Dedifferentiated amniotic fluid mesenchymal stem cell (primary cell): Measurements from ENCODE around the gene EXOC3.
"Not testable (repeated sequence)": the region's sequence is repeated elsewhere in the genome, so short reads cannot be mapped to it uniquely, and the experiment has no call there.

ENCODE experiments used
- DNase-seq: peaks from one replicate; pipeline ENCODE4 v3.0.0-alpha.2; 2016; ENCODE audit errors: extremely low spot score

The EXOC3 gene

DNA sequence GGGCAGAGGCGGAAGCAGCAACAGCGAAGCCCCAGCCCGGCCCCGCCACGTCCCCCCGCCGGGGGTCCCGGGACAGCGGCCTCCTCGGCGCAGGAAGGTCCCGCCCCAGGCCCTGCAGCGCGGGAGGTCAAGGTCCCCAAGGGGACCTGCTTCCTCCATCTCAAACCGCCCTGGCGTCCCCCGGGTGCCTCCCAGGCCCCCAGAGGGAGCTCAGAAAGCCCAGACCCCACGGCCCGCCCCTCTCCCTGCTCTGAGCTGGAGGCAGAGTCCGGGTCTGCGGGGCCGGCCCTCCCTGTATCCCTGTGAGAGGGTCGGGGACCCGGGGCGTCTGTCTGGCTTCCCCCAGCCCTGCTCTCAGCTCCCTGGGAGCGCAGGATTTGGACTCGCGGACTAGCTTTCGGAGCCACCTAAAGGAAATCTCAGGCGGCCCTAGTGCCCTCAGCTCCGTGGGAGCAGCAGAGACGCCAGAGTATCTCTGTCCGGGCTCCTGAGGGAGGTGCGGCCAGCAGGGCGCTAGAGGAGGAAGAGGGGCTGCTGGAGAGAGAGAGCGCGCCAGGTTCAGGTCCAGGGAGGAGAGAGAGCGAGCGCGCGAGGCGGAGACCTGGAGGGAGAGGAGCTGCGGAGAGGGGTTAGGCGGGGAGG lies 30.7 kb downstream of the EXOC3 start:
- DNase-seq = peak; percentile 14

DNA sequence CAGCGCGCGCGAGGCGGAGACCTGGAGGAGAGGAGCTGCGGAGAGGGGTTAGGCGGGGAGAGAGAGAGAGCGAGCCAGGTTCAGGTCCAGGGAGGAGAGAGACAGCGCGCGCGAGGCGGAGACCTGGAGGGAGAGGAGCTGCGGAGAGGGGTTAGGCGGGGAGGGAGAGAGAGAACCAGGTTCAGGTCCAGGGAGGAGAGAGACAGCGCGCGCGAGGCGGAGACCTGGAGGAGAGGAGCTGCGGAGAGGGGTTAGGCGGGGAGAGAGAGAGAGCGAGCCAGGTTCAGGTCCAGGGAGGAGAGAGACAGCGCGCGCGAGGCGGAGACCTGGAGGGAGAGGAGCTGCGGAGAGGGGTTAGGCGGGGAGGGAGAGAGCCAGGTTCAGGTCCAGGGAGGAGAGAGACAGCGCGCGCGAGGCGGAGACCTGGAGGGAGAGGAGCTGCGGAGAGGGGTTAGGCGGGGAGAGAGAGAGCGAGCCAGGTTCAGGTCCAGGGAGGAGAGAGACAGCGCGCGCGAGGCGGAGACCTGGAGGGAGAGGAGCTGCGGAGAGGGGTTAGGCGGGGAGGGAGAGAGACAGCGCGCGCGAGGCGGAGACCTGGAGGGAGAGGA lies 31.4 kb downstream of the EXOC3 start:
- DNase-seq = not testable (repeated sequence)

DNA sequence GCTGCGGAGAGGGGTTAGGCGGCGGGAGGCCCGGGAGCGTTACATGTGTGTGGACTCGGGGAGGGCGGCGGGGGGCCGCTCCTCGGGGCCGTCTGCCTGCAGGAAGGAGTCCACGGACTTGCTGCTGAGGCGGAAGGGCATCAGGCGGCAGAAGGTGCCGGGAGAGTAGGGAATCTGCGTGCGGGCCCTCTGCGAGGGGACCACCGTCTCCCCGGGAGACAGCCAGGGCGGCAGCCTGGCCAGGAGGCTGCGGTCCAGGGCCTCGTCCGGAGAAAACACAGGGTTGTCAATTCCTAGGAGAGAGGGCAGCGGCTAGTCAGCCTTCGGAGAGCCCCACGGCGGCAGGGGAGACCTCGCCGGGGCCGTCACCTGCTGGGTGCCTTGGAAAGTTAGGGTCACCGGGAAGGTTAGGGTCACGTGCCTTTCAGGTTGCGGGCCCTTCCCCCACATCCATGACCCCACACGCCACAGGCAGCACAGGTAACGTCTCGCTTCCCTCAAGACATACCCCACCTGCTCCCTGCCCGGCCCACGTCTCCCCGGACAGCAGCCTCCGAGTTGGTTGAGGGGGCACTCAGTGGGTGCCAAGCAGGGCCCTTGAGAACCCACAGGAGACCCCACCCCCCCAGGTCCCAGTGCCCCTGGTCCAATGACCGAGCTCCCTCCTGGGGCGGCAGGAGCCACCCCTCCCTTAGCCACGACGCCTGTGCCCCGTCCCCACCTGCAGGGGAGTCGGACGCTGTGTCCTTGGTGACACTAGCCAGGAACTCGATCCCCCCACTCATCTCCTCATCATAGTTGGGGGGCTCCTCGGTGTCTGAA lies 32.1 kb downstream of the EXOC3 start:
- DNase-seq = no peak

DNA sequence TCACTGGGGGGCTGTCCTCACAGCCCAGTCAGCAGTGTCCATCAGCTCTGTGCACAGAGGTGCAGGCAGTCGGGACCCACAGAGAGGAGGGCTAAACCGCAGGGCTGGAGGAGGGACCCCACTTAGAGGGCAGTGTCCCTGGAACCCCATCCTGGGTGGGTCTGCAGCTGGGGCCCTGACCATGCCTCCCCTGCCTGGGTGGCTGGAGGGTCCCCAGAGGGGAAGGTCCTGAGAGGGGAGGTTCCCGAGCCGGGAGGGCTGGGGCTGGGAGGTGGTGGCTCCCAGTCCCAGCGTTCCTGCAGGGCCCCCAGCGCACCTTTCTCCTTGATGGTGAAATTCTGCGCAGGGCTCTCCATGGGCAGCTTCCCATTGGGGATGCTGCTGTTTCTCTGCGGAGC lies 32.7 kb downstream of the EXOC3 start:
- DNase-seq = no peak

DNA sequence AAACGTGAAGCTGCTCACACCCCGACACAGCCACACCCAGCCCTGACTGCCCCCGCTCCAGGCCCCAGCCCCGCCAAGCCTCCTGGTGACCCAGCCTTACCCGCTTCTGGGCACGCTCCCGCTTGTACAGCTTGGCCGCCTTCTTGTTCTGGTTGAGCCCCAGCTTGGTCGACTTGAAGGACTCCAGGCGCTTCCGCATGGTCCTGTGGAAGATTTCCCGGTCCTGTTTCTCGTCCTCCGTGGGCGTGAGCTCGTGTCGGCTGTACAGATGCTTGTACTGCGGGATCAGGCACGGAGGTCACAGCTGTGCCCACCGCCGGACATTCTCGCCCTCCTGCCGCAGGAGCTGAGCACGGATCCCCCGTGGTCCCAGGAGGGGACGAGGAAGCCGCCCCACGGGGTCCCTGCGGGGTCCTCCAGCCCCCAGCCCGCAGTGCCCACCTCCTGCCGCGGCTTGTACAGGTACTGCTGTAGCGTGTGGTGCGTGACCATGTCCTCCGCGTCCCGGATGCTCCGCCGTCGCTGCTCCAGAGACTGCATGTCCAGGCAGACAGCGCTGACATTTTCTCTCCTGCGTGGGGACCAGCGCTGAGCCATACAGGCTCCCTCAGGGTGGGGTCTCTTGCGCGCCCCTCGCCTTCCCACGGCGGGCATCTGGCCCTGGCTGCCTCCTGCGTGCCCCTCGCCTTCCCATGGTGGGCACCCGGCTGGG lies 33.3 kb downstream of the EXOC3 start:
- DNase-seq = no peak

DNA sequence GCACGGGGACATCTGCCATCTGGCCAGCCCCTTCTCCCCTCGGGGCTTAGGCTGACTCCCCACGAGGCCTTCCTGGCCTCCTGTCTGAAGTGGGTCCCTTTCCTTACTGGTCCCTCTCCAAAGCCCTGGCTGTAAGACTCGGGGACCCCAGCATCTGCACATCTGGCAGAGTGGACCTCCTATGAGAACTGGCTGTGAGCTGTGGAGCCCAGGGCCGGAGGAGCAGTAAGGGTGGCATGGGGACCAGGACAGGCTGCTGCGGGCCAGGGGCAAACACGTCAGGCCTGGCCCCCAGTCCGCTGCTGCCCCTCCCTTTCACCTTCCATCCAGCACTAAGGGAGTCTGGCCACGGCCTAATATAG lies 33.8 kb downstream of the EXOC3 start:
- no peak for DNase-seq

DNA sequence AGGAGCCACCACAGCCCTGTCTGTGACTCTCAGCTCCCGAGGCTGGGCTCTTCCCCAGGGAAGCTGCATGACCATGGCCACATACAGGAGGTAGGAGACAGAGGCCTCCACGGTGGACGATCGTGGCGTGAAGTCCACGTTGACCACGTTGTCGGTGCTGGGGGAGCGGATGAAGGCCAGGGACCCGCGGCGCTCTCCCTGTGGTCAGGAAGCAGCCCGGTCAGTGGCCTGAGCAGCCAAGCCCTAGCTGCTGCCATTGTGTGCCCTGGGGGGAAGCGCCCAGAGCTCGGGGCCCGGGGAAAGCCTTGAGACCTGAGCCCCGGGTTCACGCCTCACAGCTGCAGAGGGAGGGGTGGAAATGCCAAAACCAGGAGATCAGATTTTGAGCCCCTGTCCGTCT lies 34.3 kb downstream of the EXOC3 start:
- DNase-seq = no peak

DNA sequence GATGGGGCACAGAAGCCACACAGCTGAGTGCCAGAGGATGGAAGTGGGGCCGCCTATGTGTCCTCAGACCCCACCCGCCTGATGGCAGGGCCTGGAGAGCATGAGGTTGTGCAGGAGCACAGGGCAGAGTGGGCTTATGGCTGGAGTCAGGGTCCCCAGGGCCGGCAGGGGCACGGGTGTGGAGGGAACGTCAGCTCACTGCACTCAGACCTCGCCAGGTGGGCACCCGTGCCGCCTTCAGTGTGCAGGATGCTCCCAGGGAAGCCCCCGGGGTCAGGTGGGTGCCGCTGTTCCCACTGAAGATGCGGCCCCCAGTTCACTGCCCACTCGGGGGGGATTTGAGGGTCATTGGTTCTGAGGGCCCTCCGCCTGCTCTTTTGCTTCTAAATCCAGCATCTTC lies 34.9 kb downstream of the EXOC3 start:
- no peak for DNase-seq

DNA sequence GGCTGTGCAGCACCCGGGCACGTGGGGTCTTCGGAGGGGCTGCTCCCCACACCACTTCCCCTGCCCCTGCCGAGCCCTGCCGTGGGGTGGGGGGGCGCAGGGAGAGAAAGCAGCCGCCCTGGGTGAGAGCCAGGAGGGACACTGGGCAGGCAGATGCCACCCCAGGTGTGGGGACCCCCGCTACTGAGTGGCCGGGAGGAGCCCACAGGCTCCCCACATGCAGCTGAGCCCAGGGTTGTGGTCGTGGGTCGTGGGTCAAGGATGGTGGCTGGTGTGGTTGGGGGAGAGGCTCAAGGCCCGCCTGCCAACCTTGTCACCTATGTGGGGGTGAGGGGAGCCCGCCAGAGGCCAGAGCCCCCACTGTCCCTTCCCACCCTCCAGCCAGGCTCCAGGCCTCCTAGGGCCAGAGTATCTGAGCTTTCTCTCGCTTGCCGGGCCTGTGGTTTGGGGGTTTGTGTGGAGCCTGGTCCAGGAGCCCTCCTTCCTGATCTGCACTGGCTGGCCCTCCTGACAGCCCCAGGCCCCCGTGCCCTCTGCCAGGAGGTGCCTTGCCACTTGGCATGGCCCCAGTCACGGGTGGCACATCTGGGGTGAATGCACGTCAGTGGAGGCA lies 35.5 kb downstream of the EXOC3 start:
- no peak for DNase-seq

DNA sequence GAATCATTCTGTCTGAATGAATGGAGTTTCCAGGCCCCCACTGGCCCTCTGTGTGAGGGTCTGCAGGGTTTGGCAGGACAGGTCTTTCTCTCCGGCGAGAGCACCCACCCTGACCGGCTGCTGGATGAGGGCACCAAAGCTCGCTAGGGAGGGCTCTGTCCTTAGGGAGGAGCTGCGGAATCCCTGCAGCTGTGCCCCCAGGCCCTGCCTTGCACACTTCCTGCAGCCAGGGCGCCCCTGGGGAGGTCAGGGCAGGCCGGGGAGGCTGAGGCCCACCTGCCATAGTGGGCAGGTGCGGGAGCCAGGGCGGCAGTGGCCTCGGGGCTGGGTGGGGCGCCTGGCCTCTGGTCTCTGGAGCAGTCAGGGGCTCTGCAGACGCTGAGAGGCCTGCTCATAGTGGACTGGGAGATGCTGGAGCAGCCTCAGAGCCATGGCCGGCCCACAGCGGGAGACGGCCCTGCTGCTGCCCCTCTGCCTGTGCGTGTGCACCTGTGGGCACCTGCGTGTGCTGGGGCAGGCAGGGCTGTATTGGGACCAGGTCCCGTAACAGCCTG lies 36.1 kb downstream of the EXOC3 start:
- DNase-seq = no peak

DNA sequence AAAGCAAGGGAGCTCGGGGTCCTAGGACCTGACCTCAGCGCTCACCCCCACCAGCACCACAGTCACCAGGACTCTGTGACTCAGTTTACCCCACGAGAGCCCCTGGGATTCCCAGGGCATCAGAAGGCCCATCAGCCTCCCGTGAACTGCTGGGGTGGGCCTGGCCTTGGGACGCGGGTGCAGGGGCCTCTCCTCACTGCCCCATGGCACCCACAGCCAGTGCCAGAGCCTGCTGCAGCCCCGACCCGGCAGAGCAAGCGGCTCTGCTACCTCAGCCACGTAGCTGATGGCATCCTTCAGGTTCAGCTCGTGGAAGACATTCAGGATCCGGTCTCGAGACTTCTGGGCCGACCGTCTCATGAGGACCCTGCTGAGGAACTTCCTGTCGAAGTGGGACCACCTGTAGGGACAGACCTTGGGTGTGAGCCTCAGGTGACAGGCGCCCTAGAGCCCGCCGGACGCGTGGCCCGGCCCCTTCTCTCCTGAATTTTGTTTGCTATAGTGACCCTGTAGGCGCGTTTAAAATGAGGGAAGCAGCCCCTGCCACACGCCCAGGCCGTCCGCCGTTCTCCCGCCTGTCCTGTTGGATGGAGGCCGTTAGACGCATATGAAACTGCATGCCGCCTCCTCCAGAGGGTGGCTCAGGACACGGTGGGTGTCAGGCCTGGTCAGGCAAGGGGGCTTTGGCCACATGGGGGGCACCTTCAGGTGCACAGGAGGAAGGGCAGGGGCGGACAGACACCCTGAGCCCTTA lies 36.8 kb downstream of the EXOC3 start:
- DNase-seq = no peak

DNA sequence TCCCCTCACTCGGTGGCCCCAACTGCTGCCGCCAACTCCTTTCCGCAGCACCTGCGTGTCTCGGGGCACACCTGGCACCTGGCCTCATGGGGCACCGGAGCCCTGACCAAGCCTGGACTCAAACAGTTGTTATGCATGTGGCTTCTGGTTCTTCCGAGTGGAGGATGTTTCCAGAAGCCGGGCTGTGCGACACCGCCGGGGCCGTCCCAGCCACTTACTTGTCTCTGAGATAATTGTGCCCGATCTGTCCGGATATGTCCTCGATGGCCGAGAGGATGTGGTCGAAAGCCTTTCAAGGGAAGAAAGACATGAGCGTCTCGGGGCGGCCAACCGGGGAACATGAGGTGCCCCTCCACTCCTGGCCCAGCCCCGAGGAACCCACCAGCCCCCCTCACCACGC lies 38.4 kb downstream of the EXOC3 start:
- DNase-seq = no peak

DNA sequence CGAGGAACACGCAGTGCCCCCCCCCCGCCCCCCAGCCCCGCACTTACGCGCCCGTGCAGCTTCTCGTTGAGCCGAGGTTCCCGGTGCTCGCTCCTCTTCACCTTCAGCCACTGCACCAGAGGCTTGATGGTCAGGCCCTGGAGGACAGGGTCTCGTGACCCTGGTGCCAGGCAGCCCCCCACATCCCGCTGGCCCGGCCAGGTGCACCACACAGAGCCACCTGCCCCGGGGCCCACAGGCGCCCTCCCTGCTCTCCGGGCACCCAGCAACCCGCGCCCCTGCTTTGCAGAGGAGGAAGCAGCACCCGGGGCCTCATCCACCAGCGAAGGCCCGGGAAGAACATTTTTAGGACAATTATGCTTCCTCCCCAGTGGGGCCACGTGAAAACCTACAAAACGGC lies 39.0 kb downstream of the EXOC3 start:
- DNase-seq = no peak

DNA sequence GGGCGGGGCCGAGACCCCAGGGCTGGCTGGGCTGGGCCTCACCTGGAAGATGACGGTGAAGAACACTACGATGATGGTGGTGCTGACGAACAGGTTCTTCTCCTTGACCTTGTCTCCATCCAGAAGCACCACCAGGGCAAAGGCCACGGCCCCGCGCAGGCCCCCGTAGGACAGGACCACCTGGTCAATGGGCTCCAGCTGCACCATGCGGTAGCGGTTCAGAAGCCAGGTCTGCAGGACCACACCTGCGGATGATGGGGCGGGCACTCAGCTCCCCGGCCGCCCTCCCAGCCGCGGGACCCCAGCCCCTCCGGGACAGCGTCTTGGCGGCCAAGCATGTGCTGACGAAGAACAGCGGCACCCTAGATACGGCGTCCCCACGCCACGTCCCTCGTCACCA lies 39.5 kb downstream of the EXOC3 start:
- no peak for DNase-seq

DNA sequence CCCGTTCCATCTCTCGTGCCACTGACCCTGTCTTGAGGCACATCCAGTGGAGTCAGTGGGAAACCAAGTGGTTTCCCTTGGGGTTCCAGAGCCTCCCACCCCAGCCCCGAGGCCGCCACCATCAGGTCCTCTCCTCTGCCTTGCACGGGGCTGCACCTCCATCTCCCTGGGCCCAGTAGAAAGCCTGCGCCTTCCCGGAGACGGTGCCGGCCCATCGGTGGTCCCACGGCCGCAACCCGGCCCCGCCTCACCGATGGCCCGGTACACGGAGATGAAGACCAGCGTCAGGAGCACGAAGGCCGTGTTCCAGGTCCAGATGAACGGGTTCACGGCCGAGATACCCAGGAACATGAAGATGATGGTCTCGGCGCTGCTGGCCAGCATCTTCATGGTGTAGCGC lies 40.0 kb downstream of the EXOC3 start:
- DNase-seq = no peak

DNA sequence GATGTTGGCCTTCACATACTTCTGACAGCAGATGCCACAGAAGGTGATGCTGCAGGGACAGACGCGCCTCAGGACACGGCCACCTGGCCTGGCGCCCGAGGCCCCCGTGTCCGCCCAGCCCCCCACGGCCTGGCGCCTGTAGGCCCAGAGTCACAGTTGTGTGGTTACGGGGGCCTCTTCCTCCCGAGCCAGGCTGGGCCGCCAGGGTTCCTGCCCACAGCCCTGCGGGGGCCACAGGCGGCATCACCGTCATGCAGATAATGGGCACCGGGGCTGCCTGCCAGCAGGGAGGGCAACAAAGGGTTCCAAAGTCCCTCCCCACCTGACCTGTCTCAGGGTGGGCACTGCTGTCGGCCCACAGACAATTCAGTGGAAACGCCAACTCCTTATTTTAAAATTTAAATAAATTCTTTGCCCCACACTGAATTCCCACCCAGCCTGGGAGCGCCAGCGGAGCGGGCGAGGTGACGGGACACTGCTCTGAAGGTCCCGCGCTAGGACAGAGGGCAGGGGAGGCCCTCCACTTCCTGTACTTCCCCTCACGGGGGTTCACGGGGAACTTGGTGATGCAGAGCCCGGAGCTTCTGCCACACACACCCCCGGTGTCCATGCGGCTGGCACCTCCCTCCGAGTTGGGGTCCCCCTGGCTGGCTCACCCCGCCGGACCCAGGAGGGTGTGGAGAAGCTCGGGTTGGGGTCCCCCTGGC lies 40.6 kb downstream of the EXOC3 start:
- DNase-seq = no peak

DNA sequence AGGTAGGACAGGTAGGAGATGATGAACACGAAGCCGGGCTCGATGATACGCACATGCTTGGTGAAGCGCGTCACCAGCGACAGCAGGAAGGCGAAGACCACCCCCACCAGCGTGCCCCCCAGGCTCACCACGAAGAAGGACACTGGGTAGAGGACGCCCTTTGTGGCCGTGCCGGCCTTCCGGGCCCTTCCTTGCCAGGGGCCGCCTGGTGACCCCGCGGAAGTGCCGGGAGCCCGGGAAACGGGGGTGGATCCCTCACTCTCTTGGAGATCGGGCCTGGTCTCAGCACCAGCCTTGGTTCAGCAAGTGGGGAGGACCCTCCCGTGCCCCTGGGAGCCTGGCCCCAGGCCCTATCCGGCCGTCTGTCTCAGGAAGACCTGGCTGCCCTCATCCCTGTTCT lies 41.6 kb downstream of the EXOC3 start:
- no peak for DNase-seq

DNA sequence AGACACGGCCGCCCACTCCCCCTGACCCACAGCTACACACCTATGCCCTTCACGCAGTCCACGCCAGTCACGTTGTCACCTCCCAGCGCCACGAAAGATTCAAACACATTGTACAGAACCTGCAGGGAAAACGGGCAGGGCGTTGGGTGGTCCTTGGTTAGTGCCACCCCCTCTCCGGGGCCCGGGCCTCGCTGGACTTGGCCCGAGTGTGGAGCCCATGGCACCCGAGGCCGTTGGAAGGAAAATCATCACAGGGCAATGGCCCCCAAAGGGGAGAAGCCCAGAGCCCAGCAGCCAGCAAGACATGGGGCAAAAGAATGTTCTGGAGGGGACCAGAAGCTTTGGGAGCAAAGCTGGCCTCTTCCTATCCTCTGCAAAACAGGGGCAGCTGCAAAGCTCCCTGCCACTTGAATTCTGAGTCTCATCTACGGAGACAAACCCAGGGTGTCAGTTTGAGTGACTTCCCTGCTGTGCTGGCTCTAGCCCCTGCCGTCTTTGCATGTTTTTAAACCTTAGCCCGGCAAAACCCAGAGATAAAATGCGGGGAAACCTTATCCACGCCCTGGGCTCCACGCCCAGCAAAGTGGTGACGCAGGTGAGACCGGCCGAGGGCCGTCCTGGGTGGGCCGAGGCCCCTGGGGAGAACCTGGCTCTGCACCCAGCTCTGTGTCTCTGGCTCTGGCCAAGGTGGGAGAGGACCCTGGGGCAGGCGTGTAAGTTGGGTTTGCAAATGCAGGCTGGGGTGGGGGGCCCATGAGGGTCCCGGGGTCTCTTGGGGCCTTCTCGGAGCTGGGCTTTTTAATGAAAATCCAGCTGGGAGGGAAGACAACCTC lies 42.4 kb downstream of the EXOC3 start:
- DNase-seq = no peak

DNA sequence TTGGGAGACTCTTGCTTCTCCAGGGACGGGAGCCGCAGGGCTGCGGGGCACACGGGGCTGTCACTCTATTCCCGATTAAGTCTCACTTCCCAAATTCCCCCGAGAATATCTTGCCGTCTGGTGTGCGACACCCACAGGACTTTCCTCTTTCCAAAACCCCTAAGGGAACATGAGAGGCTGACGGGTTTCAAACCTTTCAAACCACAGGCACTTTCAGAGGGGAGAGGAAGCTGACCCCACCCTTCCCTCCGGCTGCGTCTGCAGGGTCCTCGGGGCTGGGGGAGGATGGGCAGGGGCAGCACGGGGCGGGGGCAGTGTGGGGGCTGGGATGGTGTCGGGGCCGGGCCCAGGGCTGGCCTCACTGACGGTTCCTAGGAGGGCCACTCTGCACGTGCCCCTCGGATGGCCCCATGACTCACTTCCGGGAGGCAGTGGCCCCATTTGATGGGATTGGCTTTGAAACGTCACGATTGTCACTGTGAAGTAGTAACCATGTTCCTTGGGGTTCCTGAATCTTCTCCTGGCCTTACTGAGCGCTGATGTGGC lies 43.0 kb downstream of the EXOC3 start:
- no peak for DNase-seq
